GM21576 (cell line): ENCODE measurements around the gene RNASEH2A.

Experiments
- ATAC-seq: cut with Tn5 transposase; IDR thresholded peaks from one replicate; pipeline ENCODE4 v1.9.1; 2021; ENCODE audit warnings: mild to moderate bottlenecking, moderate library complexity; ENCODE audit not compliant: unreplicated experiment

RNASEH2A gene

DNA sequence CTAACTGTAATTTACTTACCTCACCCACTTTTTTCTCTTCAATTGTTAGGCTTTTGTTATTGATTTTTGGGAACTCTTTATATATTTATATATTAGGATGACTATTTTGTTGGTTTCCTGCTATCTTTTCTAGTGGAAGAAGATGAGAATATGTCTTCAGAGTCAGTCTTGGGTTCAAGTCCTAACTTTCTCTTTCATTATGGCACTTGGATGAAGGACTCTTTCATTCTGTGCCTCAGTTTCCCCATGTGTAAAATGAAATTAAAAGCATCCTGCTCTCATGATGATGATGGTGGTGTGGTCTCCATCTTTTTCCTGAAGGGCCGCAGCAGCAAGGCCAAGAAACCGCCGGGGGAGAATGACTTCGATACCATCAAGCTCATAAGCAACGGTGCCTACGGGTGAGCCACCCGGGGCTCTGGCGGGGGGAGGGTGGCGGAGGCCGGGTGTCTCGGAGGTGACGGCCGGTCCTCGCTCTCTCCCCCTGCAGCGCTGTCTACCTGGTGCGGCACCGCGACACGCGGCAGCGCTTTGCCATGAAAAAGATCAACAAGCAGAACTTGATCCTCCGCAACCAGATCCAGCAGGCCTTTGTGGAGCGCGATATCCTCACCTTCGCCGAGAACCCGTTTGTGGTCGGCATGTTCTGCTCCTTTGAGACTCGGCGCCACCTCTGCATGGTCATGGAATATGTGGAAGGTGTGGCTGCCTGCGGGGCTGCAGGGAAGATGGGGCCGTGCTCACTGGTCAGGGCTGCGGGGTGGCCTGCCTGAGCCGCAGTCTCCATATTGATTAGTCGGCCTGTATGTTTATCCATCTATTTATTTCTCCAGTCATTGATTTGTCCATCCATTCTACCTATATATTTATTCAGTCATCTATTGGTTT lies 51.9 kb downstream of the RNASEH2A start:
- ATAC-seq = no peak

DNA sequence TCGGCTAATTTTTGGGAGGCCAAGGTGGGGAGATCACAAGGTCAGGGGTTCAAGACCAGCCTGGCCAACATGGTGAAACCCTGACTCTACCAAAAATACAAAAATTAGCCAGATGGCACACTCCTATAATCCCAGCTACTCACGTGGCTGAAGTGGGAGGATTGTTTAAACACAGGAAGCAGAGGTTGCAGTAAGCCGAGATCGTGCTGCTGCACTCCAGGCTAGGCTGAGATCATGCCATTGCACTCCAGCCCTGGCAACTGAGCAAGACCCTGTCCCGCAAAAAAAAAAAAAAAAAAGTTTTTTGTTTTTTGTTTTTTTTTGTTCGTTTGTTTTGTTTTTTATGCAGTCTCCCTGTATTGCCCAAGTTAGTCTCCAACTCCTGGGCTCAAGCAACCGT lies 53.2 kb downstream of the RNASEH2A start:
- ATAC-seq = no peak
